ENCODE results near the gene MAP3K13.

The MAP3K13 gene

GRCh38 chr3:185340751-185341150 is 22.2 kb upstream of the MAP3K13 start:
- H3K27ac ChIP-seq (ENCODE audit: low read depth in 2 of 2, low read length in 2 of 2): no peak overlapping the region
- H3K4me3 ChIP-seq (ENCODE audit: low read length in 2 of 2): no peak overlapping the region

GRCh38 chr3:185341616-185342458 is 21.1 kb upstream of the MAP3K13 start:
- Histone ChIP-seq H3K9me3 (ENCODE audit: control insufficient read depth in 2 of 2, low read length in 2 of 2) (no peaks in the 10 kb centered on the region), H3K4me1 (ENCODE audit: control insufficient read depth in 2 of 2, insufficient read depth in 2 of 2, low read length in 2 of 2) (peaks cover 7 to 16% of the 10 kb centered on the region in 2 donors), H3K36me3 (ENCODE audit: control insufficient read depth in 2 of 2, insufficient read depth in 2 of 2, low read length in 2 of 2) (no peaks in the 10 kb centered on the region), H3K27ac (ENCODE audit: low read depth in 2 of 2, low read length in 2 of 2) (no peak overlapping the region), H3K4me3 (ENCODE audit: low read length in 2 of 2) (no peak overlapping the region), H3K27me3 (ENCODE audit: control insufficient read depth in 2 of 2, insufficient read depth in 2 of 2, low read length in 2 of 2) (no peaks in the 10 kb centered on the region), H3K9ac (ENCODE audit: low read depth in 1 of 2, low read length in 2 of 2) (no peak overlapping the region)

More at GRCh38 chr3:185340751-185341150, 22.2 kb upstream of the MAP3K13 start:
- H3K9me3 ChIP-seq (ENCODE audit: control insufficient read depth in 2 of 2, low read length in 2 of 2): no peaks in the 10 kb centered on the region
- H3K9ac ChIP-seq (ENCODE audit: low read depth in 1 of 2, low read length in 2 of 2): no peak overlapping the region
- no peaks in the 10 kb centered on the region for H3K36me3 ChIP-seq (ENCODE audit: control insufficient read depth in 2 of 2, insufficient read depth in 2 of 2, low read length in 2 of 2)
- peaks cover 7 to 26% of the 10 kb centered on the region in 2 donors for H3K4me1 ChIP-seq (ENCODE audit: control insufficient read depth in 2 of 2, insufficient read depth in 2 of 2, low read length in 2 of 2)
- H3K27me3 ChIP-seq (ENCODE audit: control insufficient read depth in 2 of 2, insufficient read depth in 2 of 2, low read length in 2 of 2): no peaks in the 10 kb centered on the region

- Histone ChIP-seq H3K27ac (ENCODE audit: low read depth in 2 of 2, low read length in 2 of 2) (no peak overlapping the region), H3K9me3 (ENCODE audit: control insufficient read depth in 2 of 2, low read length in 2 of 2) (no peaks in the 10 kb centered on the region), H3K36me3 (ENCODE audit: control insufficient read depth in 2 of 2, insufficient read depth in 2 of 2, low read length in 2 of 2) (no peaks in the 10 kb centered on the region), H3K9ac (ENCODE audit: low read depth in 1 of 2, low read length in 2 of 2) (no peak overlapping the region), H3K4me1 (ENCODE audit: control insufficient read depth in 2 of 2, insufficient read depth in 2 of 2, low read length in 2 of 2) (peaks cover 7 to 13% of the 10 kb centered on the region in 2 donors), H3K4me3 (ENCODE audit: low read length in 2 of 2) (no peak overlapping the region), H3K27me3 (ENCODE audit: control insufficient read depth in 2 of 2, insufficient read depth in 2 of 2, low read length in 2 of 2) (no peaks in the 10 kb centered on the region)
These were observed 20.3 kb upstream of the MAP3K13 start for GRCh38 chr3:185342459-185343174.

- no peak overlapping the region for H3K4me3 ChIP-seq (ENCODE audit: low read length in 2 of 2)
- no peak overlapping the region for H3K9ac ChIP-seq (ENCODE audit: low read depth in 1 of 2, low read length in 2 of 2)
- H3K36me3 ChIP-seq (ENCODE audit: control insufficient read depth in 2 of 2, insufficient read depth in 2 of 2, low read length in 2 of 2): peaks cover 0 to 2% of the 10 kb centered on the region in 2 donors
- no peaks in the 10 kb centered on the region for H3K27me3 ChIP-seq (ENCODE audit: control insufficient read depth in 2 of 2, insufficient read depth in 2 of 2, low read length in 2 of 2)
- H3K9me3 ChIP-seq (ENCODE audit: control insufficient read depth in 2 of 2, low read length in 2 of 2): no peaks in the 10 kb centered on the region
- H3K27ac ChIP-seq (ENCODE audit: low read depth in 2 of 2, low read length in 2 of 2): no peak overlapping the region
- H3K4me1 ChIP-seq (ENCODE audit: control insufficient read depth in 2 of 2, insufficient read depth in 2 of 2, low read length in 2 of 2): peaks cover 5% of the 10 kb centered on the region in 2 donors
These were observed 15.5 kb upstream of the MAP3K13 start for GRCh38 chr3:185347399-185347798.

- Histone ChIP-seq H3K27ac (ENCODE audit: low read depth in 2 of 2, low read length in 2 of 2) (no peak overlapping the region), H3K4me1 (ENCODE audit: control insufficient read depth in 2 of 2, insufficient read depth in 2 of 2, low read length in 2 of 2) (no peaks in the 10 kb centered on the region), H3K9ac (ENCODE audit: low read depth in 1 of 2, low read length in 2 of 2) (no peak overlapping the region), H3K27me3 (ENCODE audit: control insufficient read depth in 2 of 2, insufficient read depth in 2 of 2, low read length in 2 of 2) (no peaks in the 10 kb centered on the region), H3K36me3 (ENCODE audit: control insufficient read depth in 2 of 2, insufficient read depth in 2 of 2, low read length in 2 of 2) (peaks cover 0 to 2% of the 10 kb centered on the region in 2 donors), H3K4me3 (ENCODE audit: low read length in 2 of 2) (no peak overlapping the region), H3K9me3 (ENCODE audit: control insufficient read depth in 2 of 2, low read length in 2 of 2) (no peaks in the 10 kb centered on the region)
These were observed 12.1 kb upstream of the MAP3K13 start for GRCh38 chr3:185350841-185351240.

GRCh38 chr3:185351396-185351795 is 11.5 kb upstream of the MAP3K13 start:
- Histone ChIP-seq H3K27me3 (ENCODE audit: control insufficient read depth in 2 of 2, insufficient read depth in 2 of 2, low read length in 2 of 2) (no peaks in the 10 kb centered on the region), H3K9me3 (ENCODE audit: control insufficient read depth in 2 of 2, low read length in 2 of 2) (no peaks in the 10 kb centered on the region)

GRCh38 chr3:185353225-185353624 is 9.7 kb upstream of the MAP3K13 start:
- H3K4me3 ChIP-seq (ENCODE audit: low read length in 2 of 2): no peak overlapping the region
- H3K27me3 ChIP-seq (ENCODE audit: control insufficient read depth in 2 of 2, insufficient read depth in 2 of 2, low read length in 2 of 2): no peaks in the 10 kb centered on the region
- peaks cover 0 to 2% of the 10 kb centered on the region in 2 donors for H3K36me3 ChIP-seq (ENCODE audit: control insufficient read depth in 2 of 2, insufficient read depth in 2 of 2, low read length in 2 of 2)
- no peak overlapping the region for H3K27ac ChIP-seq (ENCODE audit: low read depth in 2 of 2, low read length in 2 of 2)
- no peaks in the 10 kb centered on the region for H3K4me1 ChIP-seq (ENCODE audit: control insufficient read depth in 2 of 2, insufficient read depth in 2 of 2, low read length in 2 of 2)
- H3K9ac ChIP-seq (ENCODE audit: low read depth in 1 of 2, low read length in 2 of 2): no peak overlapping the region
- no peaks in the 10 kb centered on the region for H3K9me3 ChIP-seq (ENCODE audit: control insufficient read depth in 2 of 2, low read length in 2 of 2)

More at GRCh38 chr3:185351396-185351795, 11.5 kb upstream of the MAP3K13 start:
- no peaks in the 10 kb centered on the region for H3K4me1 ChIP-seq (ENCODE audit: control insufficient read depth in 2 of 2, insufficient read depth in 2 of 2, low read length in 2 of 2)
- peaks cover 0 to 2% of the 10 kb centered on the region in 2 donors for H3K36me3 ChIP-seq (ENCODE audit: control insufficient read depth in 2 of 2, insufficient read depth in 2 of 2, low read length in 2 of 2)
- H3K4me3 ChIP-seq (ENCODE audit: low read length in 2 of 2): no peak overlapping the region
- no peak overlapping the region for H3K27ac ChIP-seq (ENCODE audit: low read depth in 2 of 2, low read length in 2 of 2)
- no peak overlapping the region for H3K9ac ChIP-seq (ENCODE audit: low read depth in 1 of 2, low read length in 2 of 2)

GRCh38 chr3:185353823-185354614 is 8.9 kb upstream of the MAP3K13 start:
- H3K27ac ChIP-seq (ENCODE audit: low read depth in 2 of 2, low read length in 2 of 2): no peak overlapping the region
- no peaks in the 10 kb centered on the region for H3K9me3 ChIP-seq (ENCODE audit: control insufficient read depth in 2 of 2, low read length in 2 of 2)
- H3K27me3 ChIP-seq (ENCODE audit: control insufficient read depth in 2 of 2, insufficient read depth in 2 of 2, low read length in 2 of 2): no peaks in the 10 kb centered on the region
- H3K4me1 ChIP-seq (ENCODE audit: control insufficient read depth in 2 of 2, insufficient read depth in 2 of 2, low read length in 2 of 2): no peaks in the 10 kb centered on the region
- H3K9ac ChIP-seq (ENCODE audit: low read depth in 1 of 2, low read length in 2 of 2): no peak overlapping the region
- peaks cover 0 to 2% of the 10 kb centered on the region in 2 donors for H3K36me3 ChIP-seq (ENCODE audit: control insufficient read depth in 2 of 2, insufficient read depth in 2 of 2, low read length in 2 of 2)
- no peak overlapping the region for H3K4me3 ChIP-seq (ENCODE audit: low read length in 2 of 2)

- Histone ChIP-seq H3K36me3 (ENCODE audit: control insufficient read depth in 2 of 2, insufficient read depth in 2 of 2, low read length in 2 of 2) (no peaks in the 10 kb centered on the region), H3K9ac (ENCODE audit: low read depth in 1 of 2, low read length in 2 of 2) (no peak overlapping the region), H3K9me3 (ENCODE audit: control insufficient read depth in 2 of 2, low read length in 2 of 2) (no peaks in the 10 kb centered on the region), H3K4me1 (ENCODE audit: control insufficient read depth in 2 of 2, insufficient read depth in 2 of 2, low read length in 2 of 2) (no peaks in the 10 kb centered on the region), H3K27me3 (ENCODE audit: control insufficient read depth in 2 of 2, insufficient read depth in 2 of 2, low read length in 2 of 2) (no peaks in the 10 kb centered on the region), H3K27ac (ENCODE audit: low read depth in 2 of 2, low read length in 2 of 2) (no peak overlapping the region), H3K4me3 (ENCODE audit: low read length in 2 of 2) (no peak overlapping the region)
These were observed 6.4 kb upstream of the MAP3K13 start for GRCh38 chr3:185356499-185356898.

Measured in mucosa of rectum (tissue), 2 donors.